ENCODE data around the gene WFIKKN2.

- TF ChIP-seq, protein P1, sequence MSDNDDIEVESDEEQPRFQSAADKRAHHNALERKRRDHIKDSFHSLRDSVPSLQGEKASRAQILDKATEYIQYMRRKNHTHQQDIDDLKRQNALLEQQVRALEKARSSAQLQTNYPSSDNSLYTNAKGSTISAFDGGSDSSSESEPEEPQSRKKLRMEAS (IDR thresholded peaks at IDR 0.05), result no peak
- TF ChIP-seq JUND (IDR thresholded peaks at IDR 0.05; ENCODE audit: low read length), result no peak
These were observed 19.1 kb upstream of the WFIKKN2 start for GRCh38 chr17:50816271-50816670.

All from H1 (cell line).